ENCODE measurements around the gene MMP1. TPM values are rescaled to one million over a fixed set of nuclear protein-coding genes. Genes with fewer than 3 reads are reported as not detected.

Gene MMP1
- total and polyA plus RNA-seq, 2 of the 4 experiments (the other 2 are of a cell fraction), result 166 to 245 TPM

DNA sequence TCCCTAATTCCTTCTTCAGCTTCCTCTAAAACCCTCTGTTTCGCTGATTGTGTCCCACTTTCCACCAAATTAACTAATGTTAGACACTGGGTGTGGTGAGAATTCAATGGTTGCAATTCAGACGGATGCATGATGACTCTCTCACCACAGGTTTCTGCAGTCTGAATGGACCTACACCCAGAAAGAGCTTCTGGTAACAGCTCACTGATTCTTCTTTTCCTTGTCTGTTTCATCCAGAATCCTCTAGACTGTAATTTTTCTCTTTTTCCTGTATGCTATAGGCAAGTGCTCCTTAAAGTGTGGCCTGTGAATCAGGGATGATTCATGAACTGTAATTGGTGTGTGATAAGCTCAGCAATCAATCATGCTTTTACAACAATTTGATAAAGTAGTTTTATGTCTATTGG, 35.6 kb downstream of the MMP1 start:
- peak; percentile 62 for DNase-seq
- H3K9ac ChIP-seq (ENCODE audit: low read depth, low read length), result no peak overlapping the region

More for the DNA sequence above, 35.6 kb downstream of the MMP1 start:
- H4K91ac ChIP-seq (ENCODE audit: insufficient read depth, low read depth, low read length), result no peak overlapping the region
- H3K18ac ChIP-seq (ENCODE audit: low read depth, low read length), result no peak overlapping the region
- no peak overlapping the region for H3K4me3 ChIP-seq (ENCODE audit: insufficient read depth, low read depth, low read length)
- H3K27me3 ChIP-seq (ENCODE audit: control insufficient read depth, insufficient read depth, low read length), result no peaks in the 10 kb centered on the region; the same call in 1 of the 2 replicates
- no peaks in the 10 kb centered on the region for H3K9me3 ChIP-seq (ENCODE audit: control insufficient read depth, insufficient read depth, low read length)
- no peak overlapping the region for H3K14ac ChIP-seq (replicated peaks; ENCODE audit: low read depth, low read length)
- H4K20me1 ChIP-seq (ENCODE audit: insufficient read depth, low read length), result no peaks in the 10 kb centered on the region
- no peak for TF ChIP-seq MAZ (IDR thresholded peaks at IDR 0.05; ENCODE audit: borderline replicate concordance, low read depth, low read length)
- TF ChIP-seq FOS (IDR thresholded peaks at IDR 0.05; ENCODE audit: low read depth, low read length), result no peak
- no peak for TF ChIP-seq CHD1 (IDR thresholded peaks at IDR 0.05; ENCODE audit: low read depth, low read length)
- TF ChIP-seq BHLHE40 (IDR thresholded peaks at IDR 0.05; ENCODE audit: low read depth, low read length), result no peak
- TF ChIP-seq CEBPB (IDR thresholded peaks at IDR 0.05; ENCODE audit: low read depth, low read length), result no peak
- no peak for TF ChIP-seq RFX5 (IDR thresholded peaks at IDR 0.05; ENCODE audit: low read depth, low read length)
- no peak overlapping the region; the same call in 1 of the 2 replicates for H2BK20ac ChIP-seq (ENCODE audit: low read depth, low read length)
- no peak overlapping the region for H2BK120ac ChIP-seq (ENCODE audit: low read depth, low read length)
- H3K36me3 ChIP-seq (ENCODE audit: control insufficient read depth, insufficient read depth, low read length), result no peaks in the 10 kb centered on the region
- no peak overlapping the region for H2AK9ac ChIP-seq (replicated peaks; ENCODE audit: low read depth, low read length, poor library complexity)
- H3K23ac ChIP-seq (ENCODE audit: low read depth, low read length), result no peak overlapping the region
- H2BK5ac ChIP-seq (ENCODE audit: low read depth, low read length, poor library complexity, severe bottlenecking), result no peak overlapping the region
- no peak overlapping the region for H4K8ac ChIP-seq (ENCODE audit: low read depth in 2 of 2, low read length in 2 of 2)
- BruUV-seq (replicated peaks), result no TSS peak
- dilution Hi-C loops (cut with HindIII; ENCODE audit: low sequenced_read_pairs, unreplicated experiment) (no loop called here), intact Hi-C loops (cut with micrococcal nuclease) (no loop called here), in situ Hi-C loops (cut with MboI; ENCODE audit: low sequenced_read_pairs) (no loop called here)
- ChIA-PET POLR2A (ENCODE audit: unreplicated experiment) (interaction anchor here (0.6 kb wide), 1 partner anchor 1185 kb away, joined by 3 read pairs; no protein-coding TSS in a partner anchor), CTCF (interaction anchor here (0.8 to 1.3 kb wide), 2 partner anchors 18 to 36 kb away, joined by 3 to 4 read pairs; partner anchors contain the start of gene MMP10)
- H2AFZ ChIP-seq (replicated peaks; ENCODE audit: low read length, poor library complexity), result no peak overlapping the region
- no peak overlapping the region for H3K27ac ChIP-seq (ENCODE audit: insufficient read depth, low read length)
- H3K4me2 ChIP-seq (ENCODE audit: low read depth, low read length), result no peak overlapping the region; the same call in 1 of the 2 replicates
- no peaks in the 10 kb centered on the region for H3K9me1 ChIP-seq (ENCODE audit: insufficient read depth, low read length)
- H2BK15ac ChIP-seq (ENCODE audit: low read depth, low read length), result no peak overlapping the region
- H3K56ac ChIP-seq (ENCODE audit: extremely low read depth, insufficient read depth, low read length), result no peak overlapping the region
- no peak overlapping the region for H2AK5ac ChIP-seq (ENCODE audit: low read depth, low read length)
- WGBS, 2 experiments (ENCODE audit: extremely low coverage in 2 of 2, insufficient read length in 1 of 2), result no CpG with 5 or more reads among the region's 2 CpGs
- no peaks in the 10 kb centered on the region for H3K79me1 ChIP-seq (ENCODE audit: low read depth in 1 of 2, low read length in 2 of 2)
- no peak overlapping the region for H3K4ac ChIP-seq (ENCODE audit: low read depth, low read length)
- H4K5ac ChIP-seq (ENCODE audit: low read depth, low read length), result no peak overlapping the region
- H3K4me1 ChIP-seq (ENCODE audit: control insufficient read depth, insufficient read depth, low read length), result peaks cover 3% of the 10 kb centered on the region; the same call in 1 of the 2 replicates
- no peak for ATAC-seq (ENCODE audit: low read depth)

All from IMR-90 (cell line).